Trophoblast cell (in vitro differentiated cells and primary cell): ENCODE results near the gene PEX11A.

Experiments used
- DNase-seq, 2 donors: peaks; one replicate each; pipeline ENCODE4 v3.0.0-alpha.2; 2016
- H2AFZ ChIP-seq: 2 replicates; pipeline ENCODE4 v1.6.1; 2013; ENCODE audit warnings: low read length, moderate library complexity, mild to moderate bottlenecking; ENCODE audit not compliant: insufficient read depth, poor library complexity
- H2AK5ac ChIP-seq: 2 replicates; pipeline ENCODE4 v1.6.1; 2013; ENCODE audit warnings: mild to moderate bottlenecking, low read length
- H2BK120ac ChIP-seq: 2 replicates; pipeline ENCODE4 v1.6.1; 2013; ENCODE audit warnings: low read length, mild to moderate bottlenecking, moderate library complexity; ENCODE audit not compliant: insufficient read depth, poor library complexity
- H2BK12ac ChIP-seq: 2 replicates; pipeline ENCODE4 v1.6.1; 2013; ENCODE audit warnings: mild to moderate bottlenecking, low read length, moderate library complexity
- H2BK5ac ChIP-seq: 2 replicates; pipeline ENCODE4 v1.6.1; 2013; ENCODE audit warnings: low read length, low read depth, moderate library complexity, mild to moderate bottlenecking; ENCODE audit not compliant: poor library complexity
- H3K14ac ChIP-seq: 2 replicates; pipeline ENCODE4 v1.6.1; 2013; ENCODE audit warnings: mild to moderate bottlenecking, low read length
- H3K18ac ChIP-seq: 2 replicates; pipeline ENCODE4 v1.6.1; 2013; ENCODE audit warnings: mild to moderate bottlenecking, low read length
- H3K23ac ChIP-seq: 2 replicates; pipeline ENCODE4 v1.6.1; 2013; ENCODE audit warnings: low read length
- H3K27ac ChIP-seq: 2 replicates; pipeline ENCODE4 v1.5.1; 2013; ENCODE audit warnings: low read depth, mild to moderate bottlenecking, inconsistent platforms, low read length, moderate library complexity
- H3K27me3 ChIP-seq: 2 replicates; pipeline ENCODE4 v1.6.1; 2013; ENCODE audit warnings: inconsistent platforms, mild to moderate bottlenecking, low read length, moderate library complexity; ENCODE audit not compliant: insufficient read depth
- H3K36me3 ChIP-seq, 2 experiments: 1 replicate in 1 of 2; 2 replicates in 1 of 2; pipeline ENCODE4 v1.6.1; 2013; ENCODE audit warnings: low read length in 2 of 2, mild to moderate bottlenecking in 2 of 2, moderate library complexity in 1 of 2; ENCODE audit not compliant: insufficient read depth in 2 of 2, control insufficient read depth in 1 of 2
- H3K4ac ChIP-seq: 2 replicates; pipeline ENCODE4 v1.6.1; 2013; ENCODE audit warnings: low read depth, mild to moderate bottlenecking, low read length, moderate library complexity
- H3K4me1 ChIP-seq, 2 experiments: 1 replicate in 1 of 2; 2 replicates in 1 of 2; pipeline ENCODE4 v1.6.1; 2013; ENCODE audit warnings: low read length in 2 of 2, mild to moderate bottlenecking in 2 of 2, moderate library complexity in 1 of 2; ENCODE audit not compliant: insufficient read depth in 2 of 2, control insufficient read depth in 1 of 2
- H3K4me2 ChIP-seq: 2 replicates; pipeline ENCODE4 v1.6.1; 2013; ENCODE audit warnings: inconsistent platforms, mild to moderate bottlenecking, low read length, moderate library complexity
- H3K4me3 ChIP-seq: 2 replicates; pipeline ENCODE4 v1.5.1; 2013; ENCODE audit warnings: mild to moderate bottlenecking, low read depth, low read length, inconsistent platforms
- H3K79me1 ChIP-seq: one replicate; pipeline ENCODE4 v1.6.1; 2013; ENCODE audit warnings: low read length
- H3K79me2 ChIP-seq: 2 replicates; pipeline ENCODE4 v1.6.1; 2013; ENCODE audit warnings: low read length, mild to moderate bottlenecking; ENCODE audit not compliant: control insufficient read depth, insufficient read depth, poor library complexity
- H3K9ac ChIP-seq: 2 replicates; pipeline ENCODE4 v1.6.1; 2013; ENCODE audit warnings: mild to moderate bottlenecking, low read length
- H3K9me3 ChIP-seq: 2 replicates; pipeline ENCODE4 v1.6.1; 2013; ENCODE audit warnings: low read depth, mild to moderate bottlenecking, control low read depth, inconsistent platforms, low read length; ENCODE audit not compliant: insufficient read depth
- H4K12ac ChIP-seq: 2 replicates; pipeline ENCODE4 v1.6.1; 2013; ENCODE audit warnings: low read depth, mild to moderate bottlenecking, low read length, moderate library complexity
- H4K8ac ChIP-seq: 2 replicates; pipeline ENCODE4 v1.6.1; 2013; ENCODE audit warnings: low read depth, mild to moderate bottlenecking, low read length, moderate library complexity
- H4K91ac ChIP-seq: one replicate; pipeline ENCODE4 v1.6.1; 2013; ENCODE audit warnings: low read depth, mild to moderate bottlenecking, low read length, moderate library complexity
- WGBS: extraction: QIAGEN DNeasy Blood & Tissue Kit; methylation state at CpG from one replicate; pipeline ENCODE4 v1.1.7; 2013; ENCODE audit warnings: missing lambda C conversion rate; ENCODE audit not compliant: insufficient read length, insufficient coverage; ENCODE audit errors: extremely low coverage; 5-methylcytosine and 5-hydroxymethylcytosine counted together

PEX11A gene

GRCh38 chr15:89653578-89653977 is 37.0 kb downstream of the PEX11A start:
- peaks cover 5 to 6% of the 10 kb centered on the region in 2 experiments for H3K4me1 ChIP-seq
- no peak overlapping the region for H3K4ac ChIP-seq
- no peak overlapping the region for H3K27ac ChIP-seq
- no peak overlapping the region for H2BK12ac ChIP-seq
- peaks cover 6% of the 10 kb centered on the region for H3K79me1 ChIP-seq
- H3K9ac ChIP-seq, result no peak overlapping the region
- no peak overlapping the region for H4K8ac ChIP-seq
- H3K4me3 ChIP-seq, result no peak overlapping the region
- no peak overlapping the region for H3K14ac ChIP-seq
- peaks cover 4 to 7% of the 10 kb centered on the region in 2 experiments for H3K36me3 ChIP-seq
- no peak overlapping the region for H2AK5ac ChIP-seq
- no peak overlapping the region for H3K23ac ChIP-seq
- no peak overlapping the region for H4K91ac ChIP-seq
- H2BK120ac ChIP-seq, result no peak overlapping the region
- DNase-seq, result no peak
- H3K27me3 ChIP-seq, result peaks cover 4% of the 10 kb centered on the region
- H3K79me2 ChIP-seq, result peaks cover 6% of the 10 kb centered on the region
- no CpG with 5 or more reads among the region's 2 CpGs for WGBS
- H3K9me3 ChIP-seq, result no peaks in the 10 kb centered on the region
- no peak overlapping the region for H3K4me2 ChIP-seq
- H2AFZ ChIP-seq, result no peak overlapping the region
- no peak overlapping the region for H2BK5ac ChIP-seq
- H3K18ac ChIP-seq, result no peak overlapping the region
- H4K12ac ChIP-seq, result no peak overlapping the region

- H3K9ac ChIP-seq, result no peak overlapping the region
- peaks cover 6% of the 10 kb centered on the region for H3K79me1 ChIP-seq
- no peak overlapping the region for H3K27ac ChIP-seq
- no peak overlapping the region for H2BK5ac ChIP-seq
- H3K4me2 ChIP-seq, result no peak overlapping the region
- WGBS, result no CpG with 5 or more reads among the region's 16 CpGs
- peaks cover 4% of the 10 kb centered on the region for H3K27me3 ChIP-seq
- no peak for DNase-seq
- no peak overlapping the region for H2AFZ ChIP-seq
- no peak overlapping the region for H2AK5ac ChIP-seq
- H4K8ac ChIP-seq, result no peak overlapping the region
- peaks cover 5 to 6% of the 10 kb centered on the region in 2 experiments for H3K4me1 ChIP-seq
- H4K91ac ChIP-seq, result no peak overlapping the region
- H3K23ac ChIP-seq, result no peak overlapping the region
- no peak overlapping the region for H3K4ac ChIP-seq
- no peak overlapping the region for H3K4me3 ChIP-seq
- no peaks in the 10 kb centered on the region for H3K9me3 ChIP-seq
- no peak overlapping the region for H4K12ac ChIP-seq
- H3K18ac ChIP-seq, result no peak overlapping the region
- no peak overlapping the region for H2BK120ac ChIP-seq
- H3K36me3 ChIP-seq, result peaks cover 9 to 13% of the 10 kb centered on the region in 2 experiments
- peaks cover 6% of the 10 kb centered on the region for H3K79me2 ChIP-seq
- no peak overlapping the region for H3K14ac ChIP-seq
- H2BK12ac ChIP-seq, result no peak overlapping the region
These were observed 37.9 kb downstream of the PEX11A start for GRCh38 chr15:89652666-89653065.

- peaks cover 4% of the 10 kb centered on the region for H3K27me3 ChIP-seq
- no peak overlapping the region for H3K27ac ChIP-seq
- no peak overlapping the region for H3K4ac ChIP-seq
- H3K4me2 ChIP-seq, result no peak overlapping the region
- WGBS, result no CpG with 5 or more reads among the region's 7 CpGs
- H3K4me3 ChIP-seq, result no peak overlapping the region
- H3K79me1 ChIP-seq, result peaks cover 6% of the 10 kb centered on the region
- H4K8ac ChIP-seq, result no peak overlapping the region
- H2BK120ac ChIP-seq, result no peak overlapping the region
- peaks cover 5 to 6% of the 10 kb centered on the region in 2 experiments for H3K4me1 ChIP-seq
- no peak overlapping the region for H2AFZ ChIP-seq
- no peak overlapping the region for H3K23ac ChIP-seq
- DNase-seq, result no peak
- H3K9ac ChIP-seq, result peak overlapping the region; percentile 12
- H3K18ac ChIP-seq, result no peak overlapping the region
- H2BK5ac ChIP-seq, result no peak overlapping the region
- H3K9me3 ChIP-seq, result no peaks in the 10 kb centered on the region
- H3K14ac ChIP-seq, result no peak overlapping the region
- no peak overlapping the region for H4K12ac ChIP-seq
- no peak overlapping the region for H4K91ac ChIP-seq
- H2BK12ac ChIP-seq, result no peak overlapping the region
- H3K79me2 ChIP-seq, result peaks cover 6% of the 10 kb centered on the region
- no peak overlapping the region for H2AK5ac ChIP-seq
- peaks cover 9 to 13% of the 10 kb centered on the region in 2 experiments for H3K36me3 ChIP-seq
These were observed 38.4 kb downstream of the PEX11A start for GRCh38 chr15:89652131-89652530.

GRCh38 chr15:89649716-89650115 is 40.8 kb downstream of the PEX11A start:
- no peak overlapping the region for H4K8ac ChIP-seq
- H3K9me3 ChIP-seq, result no peaks in the 10 kb centered on the region
- H3K79me1 ChIP-seq, result peaks cover 1% of the 10 kb centered on the region
- H2BK120ac ChIP-seq, result no peak overlapping the region
- H3K4ac ChIP-seq, result no peak overlapping the region
- H3K4me1 ChIP-seq, result peaks cover 5 to 6% of the 10 kb centered on the region in 2 experiments
- H2BK12ac ChIP-seq, result no peak overlapping the region
- H2AFZ ChIP-seq, result no peak overlapping the region
- no peak overlapping the region for H3K4me2 ChIP-seq
- H3K79me2 ChIP-seq, result peaks cover under 1% of the 10 kb centered on the region
- H4K91ac ChIP-seq, result no peak overlapping the region
- no peak overlapping the region for H2AK5ac ChIP-seq
- H3K36me3 ChIP-seq, result peaks cover 26 to 27% of the 10 kb centered on the region in 2 experiments
- H3K27me3 ChIP-seq, result no peaks in the 10 kb centered on the region
- no peak overlapping the region for H4K12ac ChIP-seq
- DNase-seq, result no peak
- H3K9ac ChIP-seq, result no peak overlapping the region
- H2BK5ac ChIP-seq, result no peak overlapping the region
- H3K4me3 ChIP-seq, result no peak overlapping the region
- H3K18ac ChIP-seq, result no peak overlapping the region
- H3K14ac ChIP-seq, result no peak overlapping the region
- no peak overlapping the region for H3K23ac ChIP-seq
- no peak overlapping the region for H3K27ac ChIP-seq
- no CpG with 5 or more reads among the region's 15 CpGs for WGBS
